Activated CD8-positive, alpha-beta memory T cell treated with anti-CD3 and anti-CD28 coated beads, Interleukin-2, amount 10 ng/mL, durations not matched to agents 7 days and 5 days (primary cell): ENCODE results near the gene CRADD. TPM values are rescaled to one million over a fixed set of nuclear protein-coding genes. Genes with fewer than 3 reads are reported as not detected.

ENCODE experiments used
- ATAC-seq: fragments of 150-1000 bp; cut with Tn5 transposase; one replicate; pipeline ENCODE4 v1.10.0; 2021; ENCODE audit warnings: moderate library complexity
- CTCF ChIA-PET: fragments of 350-600 bp; sonication (Branson Sonifier 250); formaldehyde crosslinking; loops from one replicate; lab custom pipeline; 2021; ENCODE audit warnings: antibody characterized with exemption; lab: Charles Lee
- DNase-seq: peaks from one replicate; pipeline ENCODE4 v3.0.0-alpha.2; 2020
- H3K27ac Mint-ChIP-seq: one replicate; pipeline ENCODE4 v1.8.0; 2021; ENCODE audit warnings: mild to moderate bottlenecking, mixed read lengths
- H3K27me3 Mint-ChIP-seq: one replicate; pipeline ENCODE4 v1.8.0; 2021; ENCODE audit warnings: mixed read lengths
- H3K36me3 Mint-ChIP-seq: one replicate; pipeline ENCODE4 v1.8.0; 2021; ENCODE audit warnings: mild to moderate bottlenecking, mixed read lengths
- H3K4me1 Mint-ChIP-seq: one replicate; pipeline ENCODE4 v1.8.0; 2021; ENCODE audit warnings: mixed read lengths
- H3K4me3 Mint-ChIP-seq: one replicate; pipeline ENCODE4 v1.8.0; 2021; ENCODE audit warnings: mild to moderate bottlenecking, moderate library complexity, mixed read lengths
- H3K9me3 Mint-ChIP-seq: one replicate; pipeline ENCODE4 v1.8.0; 2022; ENCODE audit warnings: low read depth, mixed read lengths
- total RNA-seq, 2 experiments: library from RNA; stranded (reverse); gene quantifications; one replicate each; pipeline ENCODE4 v1.2.3, GENCODE V29; 2021

Gene CRADD
- total RNA-seq, 2 experiments from 2014 or later: 10.8 to 13.1 TPM

- no peaks in the 10 kb centered on the region for H3K4me1 Mint-ChIP-seq
- peaks cover 12% of the 10 kb centered on the region for H3K36me3 Mint-ChIP-seq
- H3K27me3 Mint-ChIP-seq: no peaks in the 10 kb centered on the region
- CTCF ChIA-PET: no interaction called here
- no peak for ATAC-seq
- no peak for DNase-seq
- no peak overlapping the region for H3K27ac Mint-ChIP-seq
- H3K9me3 Mint-ChIP-seq: peaks cover 4% of the 10 kb centered on the region
- H3K4me3 Mint-ChIP-seq: no peak overlapping the region
These were observed 43.4 kb downstream of the CRADD start for GRCh38 chr12:93720559-93720958.

- no peak for ATAC-seq
- Mint-ChIP-seq H3K4me1 (peaks cover 4% of the 10 kb centered on the region), H3K27ac (no peak overlapping the region), H3K27me3 (no peaks in the 10 kb centered on the region), H3K9me3 (peaks cover 4% of the 10 kb centered on the region), H3K4me3 (no peak overlapping the region), H3K36me3 (peaks cover 12% of the 10 kb centered on the region)
- DNase-seq: no peak
- CTCF ChIA-PET: interaction anchor here (1.3 kb wide), 1 partner anchor 20 kb away, joined by 4 read pairs; no protein-coding TSS in a partner anchor
These were observed 45.0 kb downstream of the CRADD start for GRCh38 chr12:93722179-93722578.

GRCh38 chr12:93722835-93723567 lies 45.8 kb downstream of the CRADD start:
- Mint-ChIP-seq H3K27me3 (no peaks in the 10 kb centered on the region), H3K36me3 (peaks cover 8% of the 10 kb centered on the region), H3K9me3 (peaks cover 4% of the 10 kb centered on the region), H3K27ac (no peak overlapping the region), H3K4me3 (no peak overlapping the region), H3K4me1 (peaks cover 8% of the 10 kb centered on the region)
- CTCF ChIA-PET: interaction anchor here (1.3 kb wide), 1 partner anchor 19 kb away, joined by 4 read pairs; no protein-coding TSS in a partner anchor
- ATAC-seq (no peak), DNase-seq (no peak)

- H3K4me3 Mint-ChIP-seq: no peak overlapping the region
- ATAC-seq: no peak
- CTCF ChIA-PET: no interaction called here
These were observed 46.4 kb downstream of the CRADD start for GRCh38 chr12:93723568-93723930.

GRCh38 chr12:93725531-93725930 lies 48.4 kb downstream of the CRADD start:
- Mint-ChIP-seq H3K36me3 (peaks cover 3% of the 10 kb centered on the region), H3K4me1 (peaks cover 8% of the 10 kb centered on the region)
- CTCF ChIA-PET: no interaction called here

More at GRCh38 chr12:93723568-93723930, 46.4 kb downstream of the CRADD start:
- Mint-ChIP-seq H3K27me3 (no peaks in the 10 kb centered on the region), H3K9me3 (peaks cover 4% of the 10 kb centered on the region), H3K4me1 (peaks cover 8% of the 10 kb centered on the region), H3K27ac (no peak overlapping the region), H3K36me3 (peaks cover 4% of the 10 kb centered on the region)
- DNase-seq: no peak

GRCh38 chr12:93727195-93727811 lies 50.1 kb downstream of the CRADD start:
- DNase-seq (no peak), ATAC-seq (no peak)
- Mint-ChIP-seq H3K4me1 (peaks cover 8% of the 10 kb centered on the region), H3K4me3 (no peak overlapping the region), H3K36me3 (peaks cover 1% of the 10 kb centered on the region), H3K27ac (no peak overlapping the region), H3K9me3 (no peaks in the 10 kb centered on the region), H3K27me3 (no peaks in the 10 kb centered on the region)
- CTCF ChIA-PET: no interaction called here

More at GRCh38 chr12:93725531-93725930, 48.4 kb downstream of the CRADD start:
- DNase-seq (no peak), ATAC-seq (no peak)
- Mint-ChIP-seq H3K27me3 (no peaks in the 10 kb centered on the region), H3K27ac (no peak overlapping the region), H3K9me3 (peaks cover 3% of the 10 kb centered on the region), H3K4me3 (no peak overlapping the region)

- H3K27me3 Mint-ChIP-seq: no peaks in the 10 kb centered on the region
- no peak for ATAC-seq
- CTCF ChIA-PET: no interaction called here
These were observed 50.7 kb downstream of the CRADD start for GRCh38 chr12:93727911-93728310.

GRCh38 chr12:93729934-93730333 lies 52.8 kb downstream of the CRADD start:
- no peak overlapping the region for H3K4me3 Mint-ChIP-seq
- DNase-seq: no peak
- H3K36me3 Mint-ChIP-seq: peaks cover 2% of the 10 kb centered on the region
- H3K27me3 Mint-ChIP-seq: no peaks in the 10 kb centered on the region
- CTCF ChIA-PET: no interaction called here
- no peaks in the 10 kb centered on the region for H3K9me3 Mint-ChIP-seq
- no peak for ATAC-seq
- peaks cover 10% of the 10 kb centered on the region for H3K4me1 Mint-ChIP-seq
- H3K27ac Mint-ChIP-seq: no peak overlapping the region

More at GRCh38 chr12:93727911-93728310, 50.7 kb downstream of the CRADD start:
- DNase-seq: no peak
- Mint-ChIP-seq H3K36me3 (no peaks in the 10 kb centered on the region), H3K9me3 (no peaks in the 10 kb centered on the region), H3K4me1 (peaks cover 8% of the 10 kb centered on the region), H3K4me3 (no peak overlapping the region), H3K27ac (no peak overlapping the region)

- H3K4me1 Mint-ChIP-seq: peaks cover 2% of the 10 kb centered on the region
- no peaks in the 10 kb centered on the region for H3K27me3 Mint-ChIP-seq
- no peak overlapping the region for H3K27ac Mint-ChIP-seq
- no peaks in the 10 kb centered on the region for H3K9me3 Mint-ChIP-seq
- peaks cover 2% of the 10 kb centered on the region for H3K36me3 Mint-ChIP-seq
- ATAC-seq (peak; percentile 45), DNase-seq (no peak)
- H3K4me3 Mint-ChIP-seq: no peak overlapping the region
- CTCF ChIA-PET: interaction anchor here (0.6 to 1.7 kb wide), 2 partner anchors 8 to 32 kb away, joined by 3 to 6 read pairs; no protein-coding TSS in a partner anchor
These were observed 56.2 kb downstream of the CRADD start for GRCh38 chr12:93733358-93733757.

- H3K36me3 Mint-ChIP-seq: peaks cover 2% of the 10 kb centered on the region
- no peak for DNase-seq
- peaks cover 4% of the 10 kb centered on the region for H3K4me1 Mint-ChIP-seq
- CTCF ChIA-PET: interaction anchor here (0.6 to 1.4 kb wide), 2 partner anchors 32 to 368 kb away, joined by 3 to 4 read pairs; no protein-coding TSS in a partner anchor
- no peaks in the 10 kb centered on the region for H3K9me3 Mint-ChIP-seq
- no peak for ATAC-seq
- no peak overlapping the region for H3K4me3 Mint-ChIP-seq
- no peaks in the 10 kb centered on the region for H3K27me3 Mint-ChIP-seq
- H3K27ac Mint-ChIP-seq: no peak overlapping the region
These were observed 56.8 kb downstream of the CRADD start for GRCh38 chr12:93733928-93734327.

GRCh38 chr12:93734784-93735183 lies 57.6 kb downstream of the CRADD start:
- no peaks in the 10 kb centered on the region for H3K27me3 Mint-ChIP-seq
- peaks cover 2% of the 10 kb centered on the region for H3K36me3 Mint-ChIP-seq
- H3K4me3 Mint-ChIP-seq: no peak overlapping the region
- H3K9me3 Mint-ChIP-seq: no peaks in the 10 kb centered on the region
- no peak for ATAC-seq
- CTCF ChIA-PET: interaction anchor here (1.4 to 1.6 kb wide), 2 partner anchors 16 to 367 kb away, joined by 3 to 4 read pairs; no protein-coding TSS in a partner anchor
- no peak overlapping the region for H3K27ac Mint-ChIP-seq
- peaks cover 8% of the 10 kb centered on the region for H3K4me1 Mint-ChIP-seq
- no peak for DNase-seq

GRCh38 chr12:93736640-93737178 lies 59.5 kb downstream of the CRADD start:
- Mint-ChIP-seq H3K36me3 (peaks cover 2% of the 10 kb centered on the region), H3K27ac (no peak overlapping the region), H3K9me3 (no peaks in the 10 kb centered on the region), H3K4me3 (no peak overlapping the region), H3K4me1 (peaks cover 18% of the 10 kb centered on the region), H3K27me3 (no peaks in the 10 kb centered on the region)
- CTCF ChIA-PET: no interaction called here
- DNase-seq (no peak), ATAC-seq (no peak)

- H3K4me1 Mint-ChIP-seq: peaks cover 23% of the 10 kb centered on the region
- no peaks in the 10 kb centered on the region for H3K9me3 Mint-ChIP-seq
- CTCF ChIA-PET: interaction anchor here (1.0 to 1.2 kb wide), 2 partner anchors 71 to 364 kb away, joined by 3 read pairs; no protein-coding TSS in a partner anchor
- ATAC-seq: no peak
- no peak overlapping the region for H3K4me3 Mint-ChIP-seq
- no peak overlapping the region for H3K27ac Mint-ChIP-seq
- no peak for DNase-seq
- H3K27me3 Mint-ChIP-seq: no peaks in the 10 kb centered on the region
- peaks cover 2% of the 10 kb centered on the region for H3K36me3 Mint-ChIP-seq
These were observed 60.5 kb downstream of the CRADD start for GRCh38 chr12:93737457-93738198.
